Effector CD8-positive, alpha-beta T cell (primary cell): Measurements from ENCODE around the gene LCNL1.

Experiments
- DNase-seq: peaks from one replicate; lab custom pipeline; 2025; lab: John Stamatoyannopoulos, UW

Gene LCNL1

DNA sequence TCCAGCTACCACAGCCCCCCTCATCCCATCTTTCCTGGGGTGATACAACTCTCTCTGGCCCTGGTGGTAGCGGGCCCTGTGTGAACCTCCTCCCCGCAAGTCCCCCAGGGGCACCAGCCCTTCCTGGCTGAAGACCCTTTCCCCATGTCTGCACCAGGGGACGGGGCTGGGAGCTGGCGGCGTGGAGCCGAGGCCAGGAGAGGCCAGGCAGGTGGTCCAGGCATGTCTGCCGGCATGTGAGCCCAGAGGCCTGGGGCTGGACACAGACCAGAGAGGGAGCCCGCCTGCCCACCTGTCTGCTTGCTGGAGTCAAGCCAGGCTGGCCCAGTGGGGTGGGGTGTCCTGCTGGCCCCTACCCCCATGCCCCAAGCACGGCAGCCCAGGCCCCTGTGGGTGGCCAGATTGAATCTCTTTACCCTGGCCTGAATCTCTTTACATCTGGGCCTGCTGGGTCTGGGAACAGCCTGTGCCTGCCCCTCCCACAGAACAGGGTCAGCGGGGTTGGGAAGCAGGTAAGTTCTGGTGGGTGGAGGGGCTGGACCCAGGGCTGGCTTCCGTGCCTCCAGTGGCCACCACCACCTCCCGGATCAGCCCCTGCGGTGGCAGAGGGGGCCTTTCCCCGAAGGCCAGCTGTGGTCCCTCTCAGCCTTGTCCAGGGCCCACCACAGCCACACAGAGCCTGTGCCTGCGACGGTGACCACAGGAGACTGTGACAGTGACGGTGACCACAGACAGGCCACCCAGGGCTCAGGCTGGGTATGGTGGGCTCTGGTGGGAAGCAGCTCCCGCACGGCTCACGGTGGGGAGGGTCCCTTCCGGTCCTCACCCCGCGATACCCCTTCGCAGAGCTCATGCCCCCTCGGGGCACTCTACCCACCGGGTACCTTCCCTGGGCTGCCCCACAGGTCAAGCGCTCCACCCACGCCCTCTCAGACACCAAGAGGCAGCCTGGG, 23.6 kb upstream of the LCNL1 start:
- DNase-seq, result no peak

DNA sequence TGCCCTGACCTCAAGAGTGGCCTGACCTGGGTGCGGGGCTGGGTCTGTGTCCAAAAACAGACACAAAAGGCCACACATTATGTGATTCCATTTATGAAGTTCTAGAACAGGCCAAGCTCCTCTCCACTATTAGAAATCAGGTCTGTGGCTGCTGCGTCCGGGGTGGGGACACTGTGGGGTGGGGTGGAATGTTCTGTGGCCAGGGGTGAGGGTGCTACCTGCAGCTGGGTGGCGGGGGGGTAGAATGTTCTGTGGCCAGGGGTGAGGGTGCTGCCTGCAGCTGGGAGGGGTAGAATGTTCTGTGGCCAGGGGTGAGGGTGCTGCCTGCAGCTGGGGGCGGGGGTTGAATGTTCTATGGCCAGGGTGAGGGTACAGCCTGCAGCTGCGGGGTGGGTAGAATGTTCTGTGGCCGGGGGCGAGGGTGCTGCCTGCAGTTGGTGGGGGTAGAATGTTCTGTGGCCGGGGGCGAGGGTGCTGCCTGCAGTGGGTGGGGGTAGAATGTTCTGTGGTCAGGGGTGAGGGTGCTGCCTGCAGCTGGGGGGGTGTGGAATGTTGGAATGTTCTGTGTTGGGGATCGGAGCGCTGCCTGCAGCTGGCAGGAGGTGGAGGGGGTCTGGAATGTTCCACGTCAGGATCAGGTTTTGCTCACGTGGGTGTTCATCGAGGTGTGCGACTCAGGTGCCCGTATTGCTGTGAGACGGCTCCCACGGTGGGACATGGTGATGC, 22.4 kb upstream of the LCNL1 start:
- DNase-seq, result no peak

DNA sequence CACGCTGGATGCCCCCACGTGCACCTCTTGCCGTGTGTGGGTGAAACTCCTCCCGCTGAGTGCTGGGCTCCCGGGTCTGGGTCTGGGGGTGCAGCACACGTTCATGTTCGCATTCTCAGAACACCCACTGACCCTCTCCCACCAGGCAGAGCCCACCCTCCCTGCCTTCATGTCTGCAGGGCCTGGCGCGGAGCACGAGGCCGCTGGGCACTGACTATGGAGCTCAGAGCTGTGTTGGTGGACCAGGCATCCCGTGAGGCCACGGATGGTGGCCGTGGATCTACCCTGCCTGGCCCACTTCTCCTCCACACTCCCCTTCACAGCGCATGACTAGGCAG, 21.9 kb upstream of the LCNL1 start:
- DNase-seq, result no peak

DNA sequence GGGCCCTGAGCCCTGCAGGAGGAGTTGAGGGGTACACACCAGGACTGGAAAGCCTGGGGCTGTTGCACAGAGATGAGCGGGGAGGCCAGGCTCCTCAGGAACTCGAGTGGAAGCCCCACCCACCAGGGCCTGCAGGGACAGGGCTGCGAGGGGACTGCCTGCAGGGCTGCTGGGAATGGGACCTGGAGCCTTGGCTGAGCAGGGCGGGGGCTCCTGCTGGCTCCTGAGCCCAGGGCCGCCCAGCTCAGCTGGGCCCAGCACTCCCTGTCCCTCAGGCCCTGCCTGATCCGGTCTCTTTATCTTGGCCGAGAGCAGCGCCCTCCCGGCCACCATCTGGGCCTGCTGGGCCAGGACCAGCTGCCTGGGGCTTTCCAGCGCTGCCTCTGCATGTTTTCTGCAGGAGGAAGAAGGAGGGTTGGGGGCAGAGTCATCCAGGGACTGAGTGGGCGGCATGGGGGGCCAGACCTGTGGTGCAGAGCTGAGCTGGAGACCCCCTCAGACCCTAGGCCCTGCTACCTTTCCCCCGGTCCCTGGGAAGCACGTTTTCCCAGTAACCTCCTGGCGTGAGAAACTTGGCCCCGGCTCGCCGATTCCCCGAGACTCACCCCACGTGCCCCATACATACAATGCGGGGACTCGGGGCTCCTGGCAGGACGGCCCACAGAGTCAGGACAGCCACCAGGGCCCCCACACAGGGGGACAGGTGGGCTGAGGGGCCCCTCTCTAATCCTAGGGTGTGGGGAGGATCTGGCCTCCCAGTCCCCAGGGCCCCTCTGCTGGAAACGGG, 21.3 kb upstream of the LCNL1 start:
- no peak for DNase-seq

DNA sequence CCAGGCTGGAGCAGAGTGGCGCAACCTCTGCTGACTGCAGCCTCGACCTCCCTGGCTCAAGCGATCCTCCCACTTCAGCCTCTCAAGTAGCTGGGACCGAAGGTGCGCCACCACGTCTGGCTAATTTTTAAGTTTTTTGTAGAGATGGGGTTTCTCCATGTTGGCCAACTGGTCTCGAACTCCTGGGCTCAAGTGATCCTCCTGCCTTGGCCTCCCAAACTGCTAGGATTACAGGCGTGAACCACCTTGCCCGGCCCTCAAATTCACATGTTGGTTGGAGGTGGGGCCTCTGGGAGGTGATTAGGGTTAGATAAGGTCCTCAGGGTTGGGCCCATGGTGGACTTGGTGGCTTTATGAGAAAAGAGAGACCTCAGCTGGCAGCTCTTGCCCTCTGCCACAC, 20.6 kb upstream of the LCNL1 start:
- no peak for DNase-seq

DNA sequence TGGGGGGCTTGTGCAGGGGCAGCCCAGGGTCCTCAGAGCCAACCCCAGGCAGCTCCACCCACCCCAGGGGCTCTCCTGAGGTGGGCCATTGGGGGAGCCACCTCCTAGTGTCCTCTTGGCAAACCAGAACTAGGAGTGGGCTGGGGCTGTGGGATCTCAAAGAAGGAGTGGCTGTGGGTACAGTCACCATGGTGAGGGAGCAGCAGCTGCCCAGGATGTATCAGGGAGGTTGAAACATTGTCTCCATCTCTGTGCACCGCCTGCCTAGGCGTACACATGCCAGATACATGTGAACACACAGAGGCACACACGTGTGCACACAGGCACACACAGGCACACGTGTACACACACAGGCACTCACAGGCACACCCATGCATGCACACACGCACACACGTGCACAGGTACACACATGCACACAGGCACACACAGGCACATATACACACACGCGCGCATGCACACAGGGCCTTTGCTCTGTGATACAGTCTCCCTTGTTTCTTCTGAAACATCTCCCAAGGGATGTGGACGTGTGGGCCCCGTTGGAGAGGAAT, 20.0 kb upstream of the LCNL1 start:
- DNase-seq, result no peak

DNA sequence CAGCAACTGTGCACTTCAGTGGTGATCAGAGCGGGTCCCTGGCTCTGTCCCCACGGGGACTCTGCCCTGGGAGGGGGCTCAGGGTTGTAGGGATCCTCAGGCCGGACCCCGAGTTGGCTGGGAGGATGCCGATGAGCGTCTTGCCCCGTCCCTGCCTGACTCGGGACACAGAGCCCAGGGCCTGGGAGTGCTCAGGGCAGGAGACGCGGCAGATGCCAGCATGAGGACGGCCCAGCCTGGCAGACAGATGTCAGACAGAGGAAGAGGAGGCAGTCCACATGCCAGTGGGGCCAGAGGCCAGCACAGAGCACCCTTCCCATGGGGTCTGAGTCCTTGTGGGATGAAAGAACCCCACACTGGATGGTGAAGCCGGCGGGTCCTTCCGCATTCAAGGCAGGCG, 19.5 kb upstream of the LCNL1 start:
- no peak for DNase-seq

DNA sequence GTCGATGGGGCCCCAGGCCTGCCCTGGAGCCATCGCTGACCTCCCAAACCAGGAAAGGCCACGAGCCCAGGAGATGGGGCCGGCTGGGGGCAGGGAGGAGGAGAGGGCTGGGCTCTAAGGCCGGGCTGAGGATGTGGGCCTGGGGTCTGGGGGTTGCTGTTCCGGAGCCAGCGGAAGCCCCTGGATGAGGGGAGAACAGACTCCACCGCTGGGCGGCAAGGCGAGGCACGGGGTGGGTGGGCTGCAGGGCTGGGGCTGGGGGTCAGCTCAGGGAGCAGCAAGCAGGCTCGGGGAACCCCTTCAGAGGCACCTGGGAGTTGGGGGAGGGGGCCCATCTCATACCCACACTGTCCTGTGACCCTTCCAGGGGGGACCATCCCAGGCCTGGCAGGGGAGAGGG, 19.0 kb upstream of the LCNL1 start:
- DNase-seq, result no peak

DNA sequence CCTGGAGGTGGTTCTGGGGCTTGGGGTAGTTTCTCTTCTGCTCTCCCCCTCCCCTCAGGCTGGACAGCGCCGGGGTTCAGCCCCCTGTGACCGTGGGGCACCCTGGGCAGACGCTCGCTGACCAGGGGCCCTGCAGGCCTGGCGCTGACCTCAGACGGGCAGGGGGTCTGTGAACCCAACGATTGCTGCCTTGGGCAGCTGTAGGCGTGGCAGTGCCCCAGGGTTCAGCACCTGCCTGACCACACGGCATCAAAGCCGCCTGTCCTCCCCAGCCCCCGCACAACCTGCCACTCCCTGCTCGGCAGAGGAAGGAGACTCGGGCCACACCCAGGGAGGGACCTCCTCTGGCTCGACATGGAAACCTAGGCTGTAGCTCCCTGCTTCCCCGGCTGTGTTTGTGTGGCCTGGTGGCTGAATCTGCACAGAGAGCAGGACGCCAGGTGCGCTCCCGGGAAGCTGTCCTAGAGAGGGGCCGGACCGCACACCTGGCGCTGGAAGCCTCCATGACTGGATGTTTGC, 18.6 kb upstream of the LCNL1 start:
- DNase-seq, result no peak

DNA sequence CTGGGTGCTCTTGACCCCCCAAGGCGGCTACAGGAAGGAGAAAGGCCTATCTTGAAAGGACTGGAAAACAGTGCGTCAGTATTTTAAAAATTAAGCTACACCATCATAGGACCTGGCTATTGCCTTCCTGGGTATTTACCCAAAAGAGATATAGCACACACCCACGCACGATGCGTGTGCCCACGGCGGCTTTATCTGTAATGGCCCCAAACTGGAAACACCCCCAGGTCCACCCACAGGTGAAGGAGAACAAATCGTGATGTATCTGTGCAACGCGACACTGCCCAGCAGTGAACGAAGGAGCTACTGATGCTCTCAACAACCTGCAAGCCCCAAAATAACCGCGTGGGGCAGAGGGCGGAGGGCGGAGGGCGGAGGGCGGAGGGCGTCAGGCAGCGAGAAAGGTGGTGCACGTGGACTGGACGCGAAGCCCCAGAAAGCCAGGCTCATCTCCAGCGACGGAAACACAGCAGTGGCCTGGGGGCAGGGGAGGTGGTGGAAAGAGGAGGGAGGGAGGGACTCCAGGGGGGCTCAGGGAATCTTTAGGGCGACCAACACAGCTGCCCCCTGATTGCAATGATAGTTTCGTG, 17.9 kb upstream of the LCNL1 start:
- DNase-seq, result no peak

DNA sequence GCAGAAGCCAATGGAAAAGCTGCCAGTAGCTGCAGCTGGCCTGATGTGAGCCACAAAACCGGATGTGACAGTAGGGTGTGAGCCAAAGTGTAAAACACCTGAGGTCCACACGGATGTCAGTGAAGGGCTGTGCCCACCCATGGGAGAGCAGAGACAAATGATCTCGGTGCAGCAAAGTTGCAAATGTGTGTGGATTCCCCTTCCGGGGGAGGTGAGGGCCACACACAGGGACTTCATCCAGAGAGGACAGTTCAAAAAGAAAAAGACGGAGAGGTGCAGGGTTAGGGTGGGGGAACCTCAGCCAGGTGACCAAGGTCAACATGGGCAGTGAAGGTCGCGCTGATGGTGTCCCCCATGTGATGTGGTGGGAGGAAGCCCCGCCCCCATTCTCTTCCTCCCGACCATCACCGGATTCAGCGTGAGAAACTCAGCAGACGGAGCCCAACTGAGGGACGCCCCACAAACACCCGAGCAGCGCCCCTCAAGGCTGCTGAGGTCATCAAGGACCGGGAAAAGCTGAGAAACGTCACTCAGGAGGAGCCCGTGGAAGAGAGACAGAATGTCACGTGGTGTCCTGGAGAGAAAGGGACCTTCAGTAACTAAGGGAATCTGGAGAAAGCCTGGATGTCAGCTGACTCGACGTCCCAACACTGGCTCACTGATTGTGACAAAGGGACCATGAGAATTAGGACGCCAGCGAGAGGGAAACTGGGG, 16.9 kb upstream of the LCNL1 start:
- no peak for DNase-seq

DNA sequence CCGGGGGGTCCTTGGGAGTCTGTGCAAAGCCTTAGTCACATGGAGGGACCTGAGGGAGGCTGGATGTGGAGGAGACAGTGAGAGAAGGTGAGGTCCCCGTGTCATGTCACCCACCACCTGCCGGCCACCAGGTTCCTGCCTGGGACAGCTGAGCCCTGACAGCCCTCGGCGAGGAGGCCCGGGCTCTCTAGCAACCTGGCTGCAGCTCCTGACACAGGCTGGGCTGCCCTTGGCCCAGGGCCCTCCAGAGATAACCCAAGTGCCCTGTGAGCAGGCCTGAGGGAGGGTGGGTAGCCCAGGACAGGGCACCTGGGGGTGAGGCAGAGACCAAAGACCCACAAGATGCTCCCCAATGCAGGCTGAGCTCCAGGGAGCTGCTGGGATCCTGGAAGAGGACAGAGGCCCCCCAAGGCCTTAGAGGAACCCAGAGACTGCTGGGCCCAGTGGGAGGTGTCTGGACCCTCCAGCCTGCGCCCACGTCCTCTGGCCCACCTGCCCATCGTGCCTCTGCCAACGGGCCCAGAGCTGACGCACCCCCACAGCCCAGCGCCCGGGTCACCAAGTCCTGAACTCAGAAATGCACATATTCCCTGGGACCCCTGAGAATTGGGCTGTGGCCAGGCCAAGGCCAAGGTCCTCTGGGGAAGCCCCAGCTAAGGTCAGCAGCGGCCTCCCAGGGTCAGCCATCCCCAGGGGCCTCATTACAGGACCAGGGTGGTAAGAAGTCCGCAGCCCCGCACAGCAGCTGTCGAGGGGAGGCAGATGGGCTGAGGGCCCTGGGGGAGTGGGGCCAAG, 14.3 kb upstream of the LCNL1 start:
- no peak for DNase-seq

DNA sequence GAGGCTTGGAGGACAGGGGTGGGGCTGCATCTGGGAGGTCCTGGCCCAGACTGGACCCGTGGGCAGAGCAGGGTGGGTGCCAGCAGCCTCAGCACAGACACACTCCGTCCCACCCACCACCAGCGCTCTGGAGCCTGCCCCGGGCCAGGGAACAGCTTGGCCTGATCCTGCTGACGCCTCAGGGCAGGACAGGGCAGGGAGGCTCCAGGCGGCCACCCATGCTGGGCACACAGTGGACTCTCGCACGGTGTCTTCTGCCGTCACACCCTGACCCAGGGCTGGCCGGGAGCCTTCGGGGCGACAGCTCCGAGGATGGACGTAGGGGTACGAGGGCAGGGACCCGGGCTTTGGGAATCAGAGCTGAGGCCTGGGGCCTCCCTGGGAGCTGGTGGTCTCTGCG, 13.6 kb upstream of the LCNL1 start:
- no peak for DNase-seq

DNA sequence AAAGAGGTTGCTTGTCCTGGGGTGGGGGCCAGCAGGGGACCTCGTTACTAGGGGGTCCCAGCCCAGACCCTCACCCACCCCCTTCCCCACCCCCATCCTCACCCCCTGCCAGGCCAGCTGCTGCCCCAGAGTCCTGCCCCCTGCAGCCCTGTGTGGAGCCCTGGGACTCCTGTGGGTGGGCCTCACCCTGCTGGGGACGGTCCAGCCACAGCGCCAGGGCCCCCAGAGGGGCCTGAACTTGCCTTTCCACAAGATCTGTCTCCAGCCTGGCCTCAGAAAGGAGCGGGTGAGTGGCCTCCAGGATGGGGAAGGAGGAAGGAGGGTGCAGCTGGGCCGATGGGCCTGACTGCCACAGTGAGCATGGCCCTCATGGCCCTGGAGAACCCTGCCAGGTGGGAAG, 13.0 kb upstream of the LCNL1 start:
- DNase-seq, result no peak

DNA sequence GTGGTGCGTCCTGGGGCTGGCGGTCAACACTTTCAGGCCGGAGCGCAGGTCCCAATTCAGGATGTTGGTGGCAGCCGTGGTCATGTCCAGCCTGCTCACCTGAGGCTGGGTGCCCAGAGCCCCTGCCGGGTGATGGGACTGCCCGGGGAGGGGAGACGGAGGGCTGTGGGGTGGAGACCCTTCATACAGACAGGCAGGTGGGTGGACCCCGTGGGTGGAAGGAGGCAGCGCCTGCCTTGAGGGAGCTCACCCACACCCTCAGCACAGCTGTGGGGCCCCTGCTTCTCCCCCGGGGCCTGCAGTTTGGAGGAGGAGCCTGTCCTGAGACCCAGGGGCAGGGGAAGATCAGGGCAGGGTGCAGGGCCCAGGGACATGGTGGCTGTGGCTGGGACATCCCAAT, 12.4 kb upstream of the LCNL1 start:
- DNase-seq, result no peak

DNA sequence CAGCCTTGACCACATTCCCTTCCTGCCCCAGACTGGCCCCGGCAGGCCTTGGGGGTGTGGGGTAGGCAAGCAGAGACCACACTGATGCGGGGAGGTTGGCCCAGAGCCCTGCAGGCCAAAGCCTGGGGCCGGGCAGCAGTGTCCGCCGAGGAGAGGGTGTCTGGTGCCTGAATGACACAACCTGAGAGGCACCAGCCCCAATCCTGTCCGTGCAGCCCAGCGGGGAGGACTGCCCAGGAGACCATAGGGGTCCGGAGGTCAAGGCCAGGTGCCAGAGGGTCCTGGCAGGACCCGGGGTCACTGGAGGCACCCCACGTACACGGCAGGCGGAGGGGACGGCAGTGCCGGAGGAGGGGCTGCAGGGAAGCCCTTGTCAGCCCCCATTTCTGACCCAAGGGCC, 11.0 kb upstream of the LCNL1 start:
- DNase-seq, result no peak

DNA sequence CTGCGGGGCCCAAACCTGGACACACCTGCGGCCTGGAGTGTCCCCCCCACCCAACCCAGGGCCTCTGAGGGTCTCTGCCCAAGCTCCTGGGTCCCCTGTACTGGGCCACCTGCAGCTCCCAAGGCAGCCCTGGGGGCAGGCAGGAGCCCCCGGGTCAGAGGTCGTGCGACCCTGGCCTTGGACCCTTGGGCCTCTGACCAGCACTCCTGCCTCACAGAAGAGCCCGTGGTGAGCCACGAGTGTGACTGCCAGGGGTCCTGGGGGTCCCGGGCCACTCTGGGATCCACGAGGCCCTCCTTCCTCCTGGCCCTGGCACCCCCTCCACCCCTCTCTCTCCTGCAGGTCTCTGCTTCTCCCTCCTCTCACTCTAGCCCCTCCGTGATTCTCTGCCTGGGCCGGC, 10.5 kb upstream of the LCNL1 start:
- no peak for DNase-seq

DNA sequence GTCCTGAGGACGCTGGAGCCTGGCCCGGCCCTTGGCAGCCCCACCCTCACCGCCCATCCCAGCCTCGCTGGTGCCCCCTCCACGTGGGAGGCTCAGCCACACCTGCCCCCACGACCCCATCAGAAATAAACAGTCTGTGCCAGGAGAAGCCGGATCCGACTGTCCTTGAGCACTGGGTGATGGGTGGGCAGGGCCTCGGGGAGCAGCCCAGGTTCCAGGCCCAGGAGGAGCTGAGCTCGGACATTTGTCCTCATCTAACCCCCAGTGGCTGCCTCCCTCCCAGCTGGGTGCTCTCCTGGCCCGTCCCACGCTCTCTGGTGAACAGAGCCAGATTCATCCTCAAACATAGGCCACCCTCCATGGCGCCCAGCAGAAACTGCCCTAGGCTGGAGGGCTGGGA, 10.1 kb upstream of the LCNL1 start:
- no peak for DNase-seq

DNA sequence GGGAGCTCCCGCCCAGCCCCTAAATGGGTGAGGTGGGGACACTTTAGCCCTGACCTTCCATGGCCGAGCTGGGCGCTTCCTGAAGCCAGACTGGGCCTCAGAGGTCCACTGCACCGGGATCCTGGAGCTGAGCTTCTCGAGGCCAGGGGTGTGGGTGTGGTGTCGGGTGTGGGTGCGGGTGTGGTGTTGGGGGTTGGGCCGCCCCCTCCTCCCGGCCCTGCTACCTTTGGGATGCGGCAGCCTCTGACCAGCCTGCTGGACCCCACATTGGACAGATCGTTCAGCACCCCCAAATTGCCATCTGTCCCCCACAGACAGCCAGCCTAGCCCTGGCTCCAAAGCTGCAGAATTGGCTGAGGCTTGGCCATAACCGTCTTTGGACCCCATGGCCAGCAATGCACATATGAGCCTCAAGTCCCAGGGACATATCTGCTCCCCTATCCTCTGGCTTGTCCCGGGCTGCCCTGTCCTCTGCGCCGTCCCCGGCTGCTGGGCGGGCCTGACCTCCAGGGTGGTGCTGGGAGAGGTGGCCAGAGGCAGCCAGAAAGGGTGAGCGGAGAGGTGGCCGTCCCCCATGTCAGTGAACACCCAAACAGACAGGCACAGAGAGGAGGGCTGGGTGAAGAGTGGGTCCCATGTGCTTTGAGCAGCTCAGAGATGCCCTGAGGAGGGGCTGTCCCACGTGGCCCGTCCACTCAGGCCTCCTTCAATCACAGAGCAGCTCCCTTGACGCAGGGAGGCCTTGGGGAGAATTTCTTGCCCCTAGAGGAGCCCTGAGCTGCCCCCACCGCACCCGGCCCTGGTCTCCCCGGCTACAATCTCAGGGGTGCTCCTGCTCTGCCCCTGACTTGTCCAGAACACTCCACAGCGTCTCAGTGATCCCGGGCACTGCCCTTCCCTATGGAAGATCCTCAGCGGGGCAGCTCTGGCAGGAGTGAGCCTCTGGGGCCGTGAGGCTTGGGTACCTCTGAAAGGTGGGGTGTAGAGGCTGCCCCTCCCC, 8.9 kb upstream of the LCNL1 start:
- DNase-seq, result no peak
